ENCODE results near the gene SVEP1.

SVEP1 gene

GRCh38 chr9:110520120-110520701, 59.3 kb downstream of the SVEP1 start:
- DNase-seq = no peak

DNA sequence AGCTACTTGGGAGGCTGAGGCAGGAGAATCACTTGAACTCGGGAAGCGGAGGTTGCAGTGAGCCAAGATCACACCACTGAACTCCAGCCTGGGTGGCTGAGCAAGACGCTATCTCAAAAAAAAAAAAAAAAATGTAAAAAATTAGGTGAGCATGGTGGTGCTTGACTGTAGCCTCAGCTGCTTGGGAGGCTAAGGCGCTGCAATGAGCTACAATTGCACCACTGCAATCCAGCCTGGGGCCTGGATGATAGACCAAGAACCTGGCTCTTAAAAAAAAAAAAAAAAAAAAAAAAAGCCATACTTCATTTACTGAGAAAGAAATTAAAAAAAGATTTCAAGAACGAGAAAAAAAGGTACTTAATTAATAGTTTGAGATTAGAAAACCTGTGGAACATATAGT, 62.1 kb downstream of the SVEP1 start:
- no peak for DNase-seq

DNA sequence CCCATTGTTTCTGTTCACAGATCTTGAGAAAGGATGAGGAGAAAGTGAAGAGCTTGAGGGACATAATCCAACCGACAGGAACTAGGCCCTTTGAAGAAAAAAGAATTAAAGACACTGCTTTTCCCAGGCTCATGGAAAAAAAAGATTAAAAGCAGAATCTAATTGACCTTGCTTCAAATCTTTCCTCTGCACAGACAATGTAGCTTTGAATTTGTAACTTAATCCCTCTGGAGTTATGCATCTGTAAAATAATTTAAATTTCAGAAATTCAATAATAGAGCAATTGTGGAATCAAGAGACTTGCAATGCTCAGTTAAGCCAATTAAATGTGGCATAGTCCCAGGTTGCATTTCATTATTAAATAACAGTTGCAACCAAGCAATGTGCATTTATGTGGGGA, 64.6 kb downstream of the SVEP1 start:
- DNase-seq = no peak

DNA sequence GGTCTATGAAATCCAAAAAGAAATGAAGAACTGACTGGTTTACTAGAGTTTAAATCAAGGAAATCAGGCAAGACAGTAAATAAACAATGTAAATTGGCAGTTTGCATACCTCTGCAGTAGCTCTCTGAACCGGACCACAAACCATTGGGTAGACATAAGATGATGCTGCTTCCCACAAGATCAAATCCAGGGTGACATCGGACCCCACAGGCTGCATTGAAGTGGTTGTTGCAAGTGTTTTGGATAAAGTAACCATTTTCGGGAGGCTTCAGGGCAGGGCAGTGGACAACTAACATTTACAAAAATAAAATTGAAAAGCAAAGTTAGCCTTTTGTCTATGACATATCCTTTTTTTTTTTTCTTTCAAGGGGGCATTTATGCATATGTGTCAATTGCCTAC, 66.7 kb downstream of the SVEP1 start:
- no peak for DNase-seq

DNA sequence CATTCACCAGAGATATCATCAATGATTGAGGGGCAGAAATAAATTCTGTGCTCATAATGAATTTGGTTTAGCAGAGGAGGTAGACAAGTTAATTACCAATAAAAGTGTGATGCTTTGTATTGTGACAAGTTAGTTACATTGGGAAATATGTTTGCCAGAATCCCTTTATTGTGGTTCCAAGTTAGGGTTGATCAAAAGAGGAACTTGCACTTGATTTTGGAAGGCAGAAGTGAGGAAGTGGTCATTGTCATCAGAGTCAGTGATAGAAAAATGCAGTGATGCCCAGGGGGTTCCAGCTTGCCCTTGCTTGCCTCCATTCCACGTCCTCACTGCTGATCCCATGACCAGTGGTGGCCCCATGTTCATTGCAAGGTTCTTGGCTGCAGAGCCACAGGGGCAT, 69.7 kb downstream of the SVEP1 start:
- no peak for DNase-seq

DNA sequence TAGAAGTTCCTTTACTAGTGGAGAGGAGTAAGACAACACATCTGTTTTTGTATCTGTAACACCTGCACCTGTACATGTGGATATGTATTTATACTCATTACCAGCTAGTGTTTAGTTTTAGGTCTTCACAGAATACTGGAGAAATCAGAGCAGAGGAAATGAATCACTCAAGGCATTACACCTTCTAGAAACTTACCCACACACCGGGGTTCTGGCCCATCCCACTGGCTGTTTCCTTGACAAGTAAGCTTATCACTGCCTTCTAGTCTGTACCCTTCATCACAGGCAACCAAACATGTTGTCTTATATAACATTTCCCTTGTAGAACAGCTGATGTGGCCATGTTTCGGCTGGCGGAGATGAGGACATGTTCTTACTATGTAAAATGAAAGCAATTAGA, 76.7 kb downstream of the SVEP1 start:
- no peak for DNase-seq

DNA sequence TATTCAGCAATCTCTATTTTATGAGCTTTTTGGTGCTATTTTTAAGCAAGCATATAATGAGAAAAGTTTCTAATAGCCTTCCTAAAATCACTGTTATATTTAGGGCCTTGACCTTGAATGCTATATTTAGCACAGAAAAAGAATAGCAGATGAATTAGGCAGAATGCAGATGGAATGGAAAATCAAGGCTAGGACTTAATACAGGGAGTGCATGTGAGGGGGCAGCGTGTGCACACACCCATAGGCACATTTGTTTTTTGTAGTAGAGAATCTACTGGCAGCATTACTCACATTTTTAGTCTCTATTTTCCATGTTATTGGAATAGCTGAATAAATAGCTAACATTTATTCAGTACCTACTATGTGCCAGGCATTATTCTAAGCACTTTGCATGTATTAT, 79.9 kb downstream of the SVEP1 start:
- DNase-seq = no peak

DNA sequence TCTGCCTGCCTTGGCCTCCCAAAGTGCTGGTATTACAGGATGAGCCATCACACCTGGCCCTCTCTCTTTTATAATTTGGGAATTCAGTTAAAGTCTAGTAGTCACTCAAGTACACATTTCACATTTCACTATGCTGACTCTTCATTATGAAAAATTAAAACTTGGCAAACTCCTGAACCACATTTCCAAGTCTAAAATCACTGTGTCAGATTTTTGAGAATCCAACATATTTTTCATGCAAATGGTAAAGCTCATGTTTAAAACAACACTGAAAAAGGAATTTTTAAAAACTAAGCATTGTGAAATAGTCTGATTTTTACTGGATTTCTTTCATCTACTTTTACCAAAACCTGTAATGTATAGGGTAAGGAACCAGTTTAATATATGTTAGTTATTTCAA, 92.3 kb downstream of the SVEP1 start:
- DNase-seq = no peak

GRCh38 chr9:110486218-110486617, 93.3 kb downstream of the SVEP1 start:
- DNase-seq = no peak

DNA sequence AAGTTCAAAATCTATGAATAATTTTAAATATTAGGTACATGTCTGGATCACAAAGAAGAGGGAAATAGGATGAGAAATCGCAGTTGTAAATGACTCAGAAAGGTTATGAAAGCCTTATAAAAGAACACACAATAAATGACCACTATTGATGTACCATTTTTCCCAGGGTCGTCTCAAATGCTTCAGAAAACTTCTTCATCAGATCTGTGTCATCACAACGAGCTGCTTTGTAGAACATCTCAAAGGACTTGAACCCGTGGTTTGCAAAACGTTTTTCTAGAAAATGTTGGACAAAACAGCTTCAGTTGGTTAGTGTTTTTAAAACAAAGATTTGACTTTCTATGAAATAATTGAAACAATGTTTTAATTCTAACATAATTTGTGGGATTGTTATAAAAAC, 100.1 kb downstream of the SVEP1 start:
- DNase-seq = no peak

GRCh38 chr9:110476251-110476650, 103.3 kb downstream of the SVEP1 start:
- no peak for DNase-seq

DNA sequence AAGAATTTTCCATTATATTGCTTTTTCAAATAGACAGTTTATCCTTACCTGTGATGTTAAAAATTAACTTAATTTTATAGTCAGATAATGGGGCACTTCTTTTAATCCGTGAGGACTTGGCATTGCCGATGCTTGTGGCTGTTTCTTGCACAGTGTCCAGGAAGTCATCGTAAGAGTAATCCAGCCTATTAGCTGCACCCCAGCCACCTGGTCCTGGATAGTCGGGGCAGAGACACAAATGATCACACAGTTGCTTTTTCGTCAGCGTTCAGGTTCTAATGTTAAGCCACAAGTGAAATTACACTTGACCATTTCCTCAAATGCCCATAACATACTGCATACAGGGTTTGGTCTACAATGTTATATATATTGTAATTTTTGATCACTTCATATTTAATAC, 107.4 kb downstream of the SVEP1 start:
- DNase-seq = no peak

- no peak for DNase-seq
Measured at GRCh38 chr9:110468950-110469349, 110.6 kb downstream of the SVEP1 start.

GRCh38 chr9:110465190-110465589, 114.4 kb downstream of the SVEP1 start:
- no peak for DNase-seq

GRCh38 chr9:110464321-110464720, 115.2 kb downstream of the SVEP1 start:
- no peak for DNase-seq

DNA sequence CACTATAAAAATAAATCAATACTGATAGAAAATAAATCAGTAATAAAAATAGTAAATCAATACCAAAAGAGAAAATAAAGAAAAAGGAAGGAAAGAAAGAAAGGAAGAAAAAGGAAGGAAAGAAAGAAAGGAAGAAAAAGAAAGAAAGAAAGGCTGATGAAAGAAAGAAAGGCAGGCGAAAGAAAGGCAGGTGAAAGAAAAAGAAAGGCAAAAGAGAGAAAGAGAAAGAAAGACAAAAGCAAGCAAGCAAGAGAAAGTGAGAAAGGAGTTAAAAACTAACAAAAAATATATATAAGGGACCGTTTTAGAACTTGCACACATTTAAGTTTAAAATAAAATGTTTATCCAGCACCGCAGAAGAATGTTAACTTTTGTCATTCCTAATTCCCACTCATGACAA, 116.0 kb downstream of the SVEP1 start:
- no peak for DNase-seq

DNA sequence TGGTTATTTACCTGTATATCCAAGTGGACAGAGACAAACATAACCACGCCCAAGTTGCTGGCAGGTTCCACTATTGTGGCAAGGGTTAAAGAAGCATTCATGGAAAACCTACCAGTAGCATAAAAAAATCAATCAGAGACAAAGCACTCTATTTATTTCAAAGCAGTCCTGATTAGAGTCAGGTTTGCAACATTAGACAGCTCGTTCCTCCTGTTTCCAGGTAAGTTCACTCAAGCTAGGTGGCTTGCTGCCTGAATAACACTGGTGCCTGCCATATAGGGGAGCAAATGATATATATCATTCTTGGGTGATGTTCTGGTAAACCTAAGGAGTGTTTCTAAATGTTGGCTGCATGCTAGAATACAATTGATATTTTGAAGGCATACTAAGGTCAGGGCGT, 122.3 kb downstream of the SVEP1 start:
- no peak for DNase-seq

DNA sequence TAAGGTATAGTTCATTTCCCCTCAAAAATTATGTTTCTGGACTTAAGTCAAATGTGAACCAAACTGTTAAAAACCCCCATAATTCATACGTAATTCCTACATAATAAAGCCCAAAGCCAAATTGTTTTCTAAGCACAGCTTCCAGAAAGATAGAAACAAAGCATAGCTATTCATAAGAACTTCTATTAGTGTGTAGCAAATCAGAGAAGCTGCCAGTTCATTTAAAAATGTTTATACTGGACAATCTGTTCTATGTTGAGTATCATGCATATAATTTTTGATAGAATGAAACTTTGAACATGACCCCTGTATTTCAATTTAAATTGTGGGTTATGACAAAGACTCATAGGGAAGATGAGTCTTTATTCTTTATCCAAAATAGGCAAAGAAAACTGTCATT, 122.9 kb downstream of the SVEP1 start:
- DNase-seq = no peak

GRCh38 chr9:110455860-110456259, 123.7 kb downstream of the SVEP1 start:
- no peak for DNase-seq

DNA sequence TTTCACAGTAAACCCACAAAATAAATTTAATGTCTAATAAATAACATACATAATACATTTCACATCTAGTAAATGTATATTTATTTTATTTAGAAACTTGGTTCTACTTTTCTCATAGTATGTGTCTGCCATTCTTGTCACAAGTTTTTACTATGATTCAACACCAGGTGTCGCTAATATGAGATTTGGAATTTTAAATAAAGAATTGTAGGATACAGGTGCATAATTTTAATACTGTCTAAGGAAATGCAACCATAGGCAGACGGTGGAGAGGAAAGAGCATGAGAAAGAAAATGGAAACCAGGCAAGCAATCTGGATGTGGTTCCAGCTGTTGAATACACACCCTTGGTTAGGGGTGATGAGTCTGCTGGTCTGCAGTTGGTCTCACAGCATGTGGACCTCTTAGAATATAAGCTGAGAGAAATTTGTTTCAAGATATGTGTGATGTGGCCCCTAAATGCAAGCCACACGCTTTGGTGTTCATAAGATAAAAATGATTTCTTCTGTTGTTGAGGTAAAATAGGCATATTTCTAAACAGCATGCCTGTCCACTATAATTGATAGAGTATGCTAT, 127.2 kb downstream of the SVEP1 start:
- no peak for DNase-seq

GRCh38 chr9:110451726-110452125, 127.8 kb downstream of the SVEP1 start:
- DNase-seq = no peak

DNA sequence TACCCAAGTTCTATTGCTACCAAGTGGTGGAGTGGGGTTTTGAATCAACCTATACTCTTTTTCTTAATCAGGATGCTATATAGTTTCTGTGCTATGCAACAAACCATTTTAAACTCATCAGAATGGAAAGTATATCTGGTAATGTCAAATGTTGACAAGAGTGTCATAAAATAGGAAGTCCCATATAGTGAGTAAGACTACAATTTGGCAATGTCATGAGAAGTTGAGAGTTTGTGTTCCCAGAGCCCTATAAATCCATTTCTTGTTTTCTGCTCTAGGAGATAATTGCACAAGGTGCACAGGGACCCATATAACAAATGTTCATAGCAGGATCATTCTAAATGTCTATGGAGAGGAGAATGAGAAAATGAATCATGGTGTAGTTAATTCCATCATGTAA, 132.1 kb downstream of the SVEP1 start:
- DNase-seq = no peak

DNA sequence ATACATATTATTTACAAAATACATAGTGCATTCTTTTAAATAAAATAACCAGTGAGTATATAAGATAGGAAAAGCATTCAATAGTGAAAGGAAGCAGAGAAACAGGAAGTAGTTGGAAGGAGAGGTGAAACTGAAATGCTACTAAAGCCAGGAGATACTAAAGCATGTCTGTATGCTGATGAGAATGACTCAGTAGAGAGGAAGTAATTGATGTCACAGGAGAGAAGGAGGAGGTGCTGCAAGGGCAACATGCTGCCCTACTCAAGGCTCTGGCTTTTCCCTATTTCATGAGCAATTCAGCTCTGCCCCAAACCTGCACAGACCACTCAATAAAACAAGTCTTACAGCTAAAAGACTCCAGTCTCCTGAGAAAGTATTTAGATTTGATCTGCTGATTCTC, 133.4 kb downstream of the SVEP1 start:
- no peak for DNase-seq

- DNase-seq = no peak
Measured at GRCh38 chr9:110444911-110445310, 134.6 kb downstream of the SVEP1 start.

GRCh38 chr9:110443866-110444220, 135.7 kb downstream of the SVEP1 start:
- DNase-seq = no peak
